Measurements from ENCODE around the gene CLIC1. TPM values are rescaled to one million over a fixed set of nuclear protein-coding genes. Genes with fewer than 3 reads are reported as not detected.
"Not testable (repeated sequence)": the region's sequence is repeated elsewhere in the genome, so short reads cannot be mapped to it uniquely, and the experiment has no call there.

Gene CLIC1
- total RNA-seq, 1 donor from 2014 or later = 131 TPM

GRCh38 chr6:31722173-31722572 lies 14.2 kb downstream of the CLIC1 start:
- DNase-seq = no peak

- no peak for DNase-seq
These were observed 14.8 kb downstream of the CLIC1 start, which contains the start of gene LY6G6C for GRCh38 chr6:31721351-31722020. TSS of gene LY6G6C (minus strand) at chr6:31721746. CDS start at chr6:31721679, 67 bp downstream.

- DNase-seq = no peak
These were observed 16.0 kb downstream of the CLIC1 start for GRCh38 chr6:31720196-31720770.

- DNase-seq = no peak
These were observed 17.3 kb downstream of the CLIC1 start for GRCh38 chr6:31719001-31719400.

- DNase-seq = peak; percentile 61
These were observed 18.1 kb downstream of the CLIC1 start for GRCh38 chr6:31718265-31718664.

GRCh38 chr6:31717499-31718222 lies 18.7 kb downstream of the CLIC1 start:
- DNase-seq = no peak

- peak; percentile 83 for DNase-seq
These were observed 21.0 kb downstream of the CLIC1 start, which contains the start of gene LY6G6D for GRCh38 chr6:31715022-31715958. TSS of gene LY6G6D (plus strand) at chr6:31715348. CDS start at chr6:31715356, 8 bp downstream.

- DNase-seq = no peak
These were observed 22.2 kb downstream of the CLIC1 start for GRCh38 chr6:31713991-31714684.

GRCh38 chr6:31713465-31713864 lies 22.9 kb downstream of the CLIC1 start:
- DNase-seq = no peak

GRCh38 chr6:31712296-31712695 lies 24.0 kb downstream of the CLIC1 start:
- DNase-seq = no peak

GRCh38 chr6:31711233-31711632 lies 25.1 kb downstream of the CLIC1 start:
- DNase-seq = no peak

- no peak for DNase-seq
These were observed 25.7 kb downstream of the CLIC1 start for GRCh38 chr6:31710523-31711219.

GRCh38 chr6:31709157-31709556 lies 27.2 kb downstream of the CLIC1 start:
- not testable (repeated sequence) for DNase-seq

GRCh38 chr6:31708224-31708623 lies 28.1 kb downstream of the CLIC1 start:
- DNase-seq = no peak

- DNase-seq = no peak
These were observed 28.6 kb downstream of the CLIC1 start for GRCh38 chr6:31707701-31708100.

- no peak for DNase-seq
These were observed 29.7 kb downstream of the CLIC1 start, which contains the start of gene LY6G6F for GRCh38 chr6:31706599-31706998. TSS of gene LY6G6F (plus strand) at chr6:31706866. CDS start at chr6:31706907, 41 bp downstream.

GRCh38 chr6:31705931-31706330 lies 30.4 kb downstream of the CLIC1 start:
- DNase-seq = no peak

GRCh38 chr6:31702819-31703716 lies 33.3 kb downstream of the CLIC1 start, which contains the start of gene ABHD16A:
TSS of gene ABHD16A (minus strand) at chr6:31703324. CDS start at chr6:31703281, 43 bp downstream.
- DNase-seq = peak; percentile 100

- DNase-seq = peak; percentile 25
These were observed 33.9 kb downstream of the CLIC1 start for GRCh38 chr6:31702405-31702818.

Measured in tongue (tissue), 2 donors.